IPS-20b (cell line): ENCODE results near the gene NLGN1.

ENCODE experiments used
- H3K27ac ChIP-seq: one replicate; pipeline ENCODE4 v1.5.1; 2013; ENCODE audit warnings: low read length
- H3K27me3 ChIP-seq: 2 replicates; pipeline ENCODE4 v1.6.1; 2013; ENCODE audit warnings: mild to moderate bottlenecking, low read length, inconsistent platforms; ENCODE audit not compliant: insufficient read depth
- H3K36me3 ChIP-seq: 2 replicates; pipeline ENCODE4 v1.6.1; 2013; ENCODE audit warnings: low read depth, mild to moderate bottlenecking, inconsistent platforms, low read length, moderate library complexity; ENCODE audit not compliant: insufficient read depth
- H3K4me1 ChIP-seq: 2 replicates; pipeline ENCODE4 v1.6.1; 2013; ENCODE audit warnings: mild to moderate bottlenecking, control low read depth, inconsistent platforms, low read length, moderate library complexity; ENCODE audit not compliant: insufficient read depth
- H3K4me3 ChIP-seq: 2 replicates; pipeline ENCODE4 v1.5.1; 2013; ENCODE audit warnings: mild to moderate bottlenecking, low read length, inconsistent platforms
- H3K9ac ChIP-seq: 2 replicates; pipeline ENCODE4 v1.6.1; 2013; ENCODE audit warnings: low read depth, mild to moderate bottlenecking, inconsistent platforms, low read length, moderate library complexity
- H3K9me3 ChIP-seq: 2 replicates; pipeline ENCODE4 v1.6.1; 2013; ENCODE audit warnings: mild to moderate bottlenecking, low read depth, low read length, inconsistent platforms; ENCODE audit not compliant: insufficient read depth

The NLGN1 gene

DNA sequence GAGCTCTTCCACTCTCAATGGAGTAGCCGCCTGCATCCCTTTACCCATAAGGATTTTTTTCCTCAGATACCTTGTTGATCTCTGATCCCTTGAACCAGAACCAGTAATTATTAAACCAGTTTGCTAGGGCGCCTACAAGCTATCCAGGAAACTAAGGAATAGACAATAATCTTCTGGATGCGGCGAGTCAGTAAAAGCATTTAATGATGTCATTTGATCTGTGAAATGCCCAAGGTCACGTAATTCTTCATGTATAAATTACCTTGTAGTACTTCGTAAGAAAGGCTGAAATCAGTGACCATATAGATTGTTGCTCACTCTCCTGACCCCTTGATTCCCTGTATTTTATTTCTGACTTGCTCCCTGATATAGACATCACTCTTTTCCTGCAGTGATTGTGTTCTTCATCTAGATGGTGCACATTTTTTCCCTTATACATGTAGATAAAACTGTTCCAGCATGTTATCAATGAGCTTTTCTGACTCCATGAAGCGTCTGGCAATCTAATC lies 913.0 kb downstream of the NLGN1 start:
- Histone ChIP-seq H3K27me3 (no peaks in the 10 kb centered on the region), H3K4me1 (no peaks in the 10 kb centered on the region), H3K27ac (no peak overlapping the region), H3K4me3 (no peak overlapping the region), H3K36me3 (no peaks in the 10 kb centered on the region), H3K9ac (no peak overlapping the region), H3K9me3 (no peaks in the 10 kb centered on the region)

GRCh38 chr3:174315225-174315624 lies 917.7 kb downstream of the NLGN1 start:
- peaks cover 7% of the 10 kb centered on the region for H3K4me1 ChIP-seq
- no peak overlapping the region for H3K4me3 ChIP-seq
- H3K27me3 ChIP-seq, result no peaks in the 10 kb centered on the region
- H3K9me3 ChIP-seq, result no peaks in the 10 kb centered on the region
- no peak overlapping the region for H3K27ac ChIP-seq
- H3K36me3 ChIP-seq, result no peaks in the 10 kb centered on the region
- H3K9ac ChIP-seq, result no peak overlapping the region

DNA sequence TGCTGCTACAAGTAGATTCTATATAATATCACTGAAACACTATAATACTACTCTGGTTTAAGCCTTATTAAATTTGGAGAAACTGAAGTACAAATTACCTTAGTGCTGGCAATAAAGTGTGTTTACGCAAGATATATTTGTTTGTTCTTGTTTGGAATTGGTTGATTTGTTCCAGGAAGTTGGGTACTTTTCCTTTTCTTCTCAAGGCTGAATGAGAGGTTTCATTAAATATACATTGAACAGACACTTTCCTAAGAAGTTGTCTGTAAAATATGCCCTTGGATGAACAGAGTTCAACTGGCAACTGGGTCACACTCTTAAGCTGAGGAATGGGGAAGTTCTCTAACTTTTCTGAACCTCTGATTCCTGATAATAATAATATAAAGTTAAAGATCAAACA lies 919.5 kb downstream of the NLGN1 start:
- Histone ChIP-seq H3K4me1 (peaks cover 7% of the 10 kb centered on the region), H3K36me3 (no peaks in the 10 kb centered on the region), H3K27me3 (no peaks in the 10 kb centered on the region), H3K4me3 (no peak overlapping the region), H3K27ac (no peak overlapping the region), H3K9ac (no peak overlapping the region), H3K9me3 (peaks cover 7% of the 10 kb centered on the region; the same call in 1 of the 2 replicates)

- H3K9ac ChIP-seq, result no peak overlapping the region
- H3K9me3 ChIP-seq, result peaks cover 7% of the 10 kb centered on the region; the same call in 1 of the 2 replicates
- H3K36me3 ChIP-seq, result no peaks in the 10 kb centered on the region
- H3K4me1 ChIP-seq, result peaks cover 7% of the 10 kb centered on the region
- H3K27ac ChIP-seq, result no peak overlapping the region
- no peak overlapping the region for H3K4me3 ChIP-seq
- H3K27me3 ChIP-seq, result no peaks in the 10 kb centered on the region
Measured at GRCh38 chr3:174318181-174318580, 920.6 kb downstream of the NLGN1 start.

- no peak overlapping the region for H3K27ac ChIP-seq
- H3K4me1 ChIP-seq, result peaks cover 10% of the 10 kb centered on the region
- no peaks in the 10 kb centered on the region for H3K36me3 ChIP-seq
- H3K4me3 ChIP-seq, result no peak overlapping the region
- no peaks in the 10 kb centered on the region for H3K27me3 ChIP-seq
- peaks cover 7% of the 10 kb centered on the region; the same call in 1 of the 2 replicates for H3K9me3 ChIP-seq
- no peak overlapping the region for H3K9ac ChIP-seq
Measured at GRCh38 chr3:174321548-174321947, 924.0 kb downstream of the NLGN1 start.

DNA sequence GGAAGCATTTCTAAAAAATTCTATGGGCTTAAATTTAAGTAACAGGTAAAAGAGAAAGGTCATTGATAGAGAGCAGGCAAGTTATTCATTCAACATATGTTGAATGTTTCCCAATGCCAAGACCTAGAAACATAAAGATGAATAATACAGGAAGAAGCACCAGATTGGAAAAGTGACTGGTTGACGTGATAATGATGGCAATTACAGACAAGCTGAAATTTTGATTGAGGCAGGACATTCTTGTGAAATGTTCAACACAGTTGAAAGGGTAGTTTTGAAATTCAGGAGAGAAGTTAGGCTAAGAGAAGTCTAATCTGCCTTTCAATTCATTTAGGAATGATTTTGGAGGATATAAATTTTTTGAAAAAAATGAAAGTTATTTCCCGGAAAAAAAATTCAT lies 925.2 kb downstream of the NLGN1 start:
- no peak overlapping the region for H3K4me3 ChIP-seq
- peaks cover 10% of the 10 kb centered on the region for H3K4me1 ChIP-seq
- H3K27ac ChIP-seq, result no peak overlapping the region
- peaks cover 7% of the 10 kb centered on the region; the same call in 1 of the 2 replicates for H3K9me3 ChIP-seq
- no peak overlapping the region for H3K9ac ChIP-seq
- H3K36me3 ChIP-seq, result no peaks in the 10 kb centered on the region
- H3K27me3 ChIP-seq, result no peaks in the 10 kb centered on the region

GRCh38 chr3:174325171-174325570 lies 927.6 kb downstream of the NLGN1 start:
- no peak overlapping the region for H3K9ac ChIP-seq
- H3K4me3 ChIP-seq, result no peak overlapping the region
- no peak overlapping the region for H3K27ac ChIP-seq

GRCh38 chr3:174325834-174326700 lies 928.5 kb downstream of the NLGN1 start:
- peaks cover 4% of the 10 kb centered on the region; the same call in 1 of the 2 replicates for H3K9me3 ChIP-seq
- no peak overlapping the region for H3K9ac ChIP-seq
- H3K4me3 ChIP-seq, result no peak overlapping the region
- peaks cover 4% of the 10 kb centered on the region; the same call in 1 of the 2 replicates for H3K4me1 ChIP-seq
- no peaks in the 10 kb centered on the region for H3K27me3 ChIP-seq
- H3K27ac ChIP-seq, result no peak overlapping the region
- H3K36me3 ChIP-seq, result no peaks in the 10 kb centered on the region

More at GRCh38 chr3:174325171-174325570, 927.6 kb downstream of the NLGN1 start:
- Histone ChIP-seq H3K36me3 (no peaks in the 10 kb centered on the region), H3K27me3 (no peaks in the 10 kb centered on the region), H3K9me3 (peaks cover 7% of the 10 kb centered on the region; the same call in 1 of the 2 replicates), H3K4me1 (peaks cover 4% of the 10 kb centered on the region; the same call in 1 of the 2 replicates)

GRCh38 chr3:174329321-174329720 lies 931.8 kb downstream of the NLGN1 start:
- Histone ChIP-seq H3K9ac (no peak overlapping the region), H3K4me3 (no peak overlapping the region), H3K27ac (no peak overlapping the region), H3K9me3 (no peaks in the 10 kb centered on the region), H3K36me3 (no peaks in the 10 kb centered on the region), H3K4me1 (peaks cover 10% of the 10 kb centered on the region; the same call in 1 of the 2 replicates), H3K27me3 (no peaks in the 10 kb centered on the region)

DNA sequence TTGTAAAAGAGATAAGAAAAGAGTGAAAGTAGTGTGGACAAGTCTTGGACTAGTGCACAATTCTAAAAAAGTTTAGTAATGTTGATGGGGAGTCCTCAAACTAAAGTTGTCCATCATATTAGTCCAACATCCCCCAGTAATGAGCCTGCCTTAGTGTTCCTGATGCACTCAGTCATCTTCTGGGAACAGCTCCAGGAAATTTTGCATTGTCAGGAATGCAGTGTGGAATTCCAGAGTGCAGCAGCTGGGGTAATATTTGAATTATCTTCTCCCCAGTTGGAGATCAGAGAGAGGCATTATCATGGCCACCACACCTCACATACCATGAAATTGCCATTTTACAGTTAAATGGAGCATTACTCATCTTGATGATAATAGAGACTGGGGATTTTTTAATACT lies 932.8 kb downstream of the NLGN1 start:
- H3K4me1 ChIP-seq, result peaks cover 10% of the 10 kb centered on the region; the same call in 1 of the 2 replicates
- H3K36me3 ChIP-seq, result no peaks in the 10 kb centered on the region
- no peaks in the 10 kb centered on the region for H3K27me3 ChIP-seq
- H3K27ac ChIP-seq, result no peak overlapping the region
- no peak overlapping the region for H3K4me3 ChIP-seq
- no peak overlapping the region for H3K9ac ChIP-seq
- H3K9me3 ChIP-seq, result no peaks in the 10 kb centered on the region

GRCh38 chr3:174331095-174331800 lies 933.7 kb downstream of the NLGN1 start:
- H3K4me3 ChIP-seq, result no peak overlapping the region
- no peak overlapping the region for H3K9ac ChIP-seq
- H3K27me3 ChIP-seq, result no peaks in the 10 kb centered on the region
- peaks cover 8% of the 10 kb centered on the region; the same call in 1 of the 2 replicates for H3K4me1 ChIP-seq
- no peak overlapping the region for H3K27ac ChIP-seq
- H3K36me3 ChIP-seq, result no peaks in the 10 kb centered on the region
- H3K9me3 ChIP-seq, result no peaks in the 10 kb centered on the region
